ENCODE data around the gene SPATA17.

The SPATA17 gene

DNA sequence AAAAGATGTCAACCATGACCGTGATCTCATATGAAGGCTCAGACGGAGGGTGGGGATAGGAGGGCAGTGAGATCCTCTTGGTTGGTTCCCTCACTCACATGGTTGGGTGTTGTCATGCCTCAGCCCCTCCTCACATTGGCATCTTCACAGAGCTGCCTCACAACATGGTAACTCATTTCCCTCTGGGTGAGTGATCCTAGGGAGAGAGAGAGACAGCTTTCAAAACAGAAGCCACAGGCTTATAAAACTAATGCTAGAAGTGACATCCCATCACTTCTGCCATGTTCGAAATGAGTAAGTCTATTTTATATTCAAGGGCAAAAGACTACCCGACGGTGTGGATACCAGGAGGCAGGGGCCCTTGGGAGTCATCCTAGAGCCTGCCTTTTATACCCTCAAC, 145.5 kb downstream of the SPATA17 start:
- H3K79me2 ChIP-seq (ENCODE audit: insufficient read depth, low read length) = no peaks in the 10 kb centered on the region
- H3K4me3 ChIP-seq (ENCODE audit: insufficient read depth, low read length, poor library complexity, severe bottlenecking) = no peak overlapping the region
- H3K9ac ChIP-seq (ENCODE audit: low read length) = no peak overlapping the region
- no peaks in the 10 kb centered on the region for H3K36me3 ChIP-seq (ENCODE audit: low read length)
- H3K4me2 ChIP-seq (ENCODE audit: low read depth, low read length, poor library complexity, severe bottlenecking) = no peak overlapping the region
- no peak overlapping the region for H3K27ac ChIP-seq (ENCODE audit: low read depth, low read length)
- H3K9me2 ChIP-seq (replicated peaks; ENCODE audit: insufficient read depth, low read length) = no peaks in the 10 kb centered on the region
- no peaks in the 10 kb centered on the region for H3K27me3 ChIP-seq (ENCODE audit: low read length)
- no peak overlapping the region for H2AFZ ChIP-seq (ENCODE audit: low read depth, low read length, severe bottlenecking)
- H3F3A ChIP-seq (ENCODE audit: insufficient read depth) = no peaks in the 10 kb centered on the region
- H3K9me3 ChIP-seq (ENCODE audit: insufficient read depth, low read length) = no peaks in the 10 kb centered on the region
- H4K20me1 ChIP-seq (ENCODE audit: low read depth, low read length) = no peaks in the 10 kb centered on the region
- TF ChIP-seq, protein P1, sequence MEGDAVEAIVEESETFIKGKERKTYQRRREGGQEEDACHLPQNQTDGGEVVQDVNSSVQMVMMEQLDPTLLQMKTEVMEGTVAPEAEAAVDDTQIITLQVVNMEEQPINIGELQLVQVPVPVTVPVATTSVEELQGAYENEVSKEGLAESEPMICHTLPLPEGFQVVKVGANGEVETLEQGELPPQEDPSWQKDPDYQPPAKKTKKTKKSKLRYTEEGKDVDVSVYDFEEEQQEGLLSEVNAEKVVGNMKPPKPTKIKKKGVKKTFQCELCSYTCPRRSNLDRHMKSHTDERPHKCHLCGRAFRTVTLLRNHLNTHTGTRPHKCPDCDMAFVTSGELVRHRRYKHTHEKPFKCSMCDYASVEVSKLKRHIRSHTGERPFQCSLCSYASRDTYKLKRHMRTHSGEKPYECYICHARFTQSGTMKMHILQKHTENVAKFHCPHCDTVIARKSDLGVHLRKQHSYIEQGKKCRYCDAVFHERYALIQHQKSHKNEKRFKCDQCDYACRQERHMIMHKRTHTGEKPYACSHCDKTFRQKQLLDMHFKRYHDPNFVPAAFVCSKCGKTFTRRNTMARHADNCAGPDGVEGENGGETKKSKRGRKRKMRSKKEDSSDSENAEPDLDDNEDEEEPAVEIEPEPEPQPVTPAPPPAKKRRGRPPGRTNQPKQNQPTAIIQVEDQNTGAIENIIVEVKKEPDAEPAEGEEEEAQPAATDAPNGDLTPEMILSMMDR (IDR thresholded peaks at IDR 0.05; ENCODE audit: insufficient read depth, low read length, poor library complexity, severe bottlenecking) = no peak
- no peak for TF ChIP-seq EZH2phosphoT487 (conservative IDR thresholded peaks at IDR 0.05; ENCODE audit: low read length)

DNA sequence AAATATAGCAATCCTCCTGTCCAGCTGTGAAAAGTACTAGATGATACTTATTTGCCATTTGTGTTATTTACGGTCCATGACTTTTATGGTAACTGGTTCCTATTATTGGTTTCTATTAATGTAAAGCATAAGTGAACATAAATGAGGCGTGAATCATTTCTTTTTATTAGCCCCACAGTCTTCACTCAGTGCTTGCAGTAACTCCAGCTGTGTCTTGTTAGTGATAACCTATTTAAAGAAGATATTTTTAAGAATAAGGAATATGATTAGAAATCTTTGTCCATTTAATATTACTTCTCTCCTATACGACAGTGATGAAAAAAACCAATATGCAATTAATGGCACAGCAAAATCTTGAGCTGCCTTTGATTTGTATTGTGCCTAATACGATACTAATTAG, 149.9 kb downstream of the SPATA17 start:
- H3K79me2 ChIP-seq (ENCODE audit: insufficient read depth, low read length) = no peaks in the 10 kb centered on the region

DNA sequence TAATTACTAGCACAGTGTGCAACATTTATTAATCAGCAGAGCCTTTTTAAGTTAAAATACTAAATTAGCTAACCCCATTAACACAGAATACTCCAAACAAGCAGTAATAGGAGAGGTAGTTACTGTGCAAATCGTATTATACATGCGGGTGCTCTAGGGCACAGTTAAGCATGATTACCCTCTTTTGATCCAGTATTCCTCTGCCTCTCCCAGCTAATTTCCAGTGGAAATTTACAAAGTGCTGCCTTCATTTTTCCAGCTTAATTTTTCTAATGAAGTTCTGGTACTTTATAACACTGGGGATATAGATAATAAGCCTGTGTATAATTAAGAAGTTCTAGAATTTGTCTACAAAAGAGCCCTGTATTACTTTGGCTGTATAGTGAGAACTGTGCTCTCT, 159.9 kb downstream of the SPATA17 start:
- H3K27ac ChIP-seq (ENCODE audit: low read depth, low read length) = no peak overlapping the region
- no peaks in the 10 kb centered on the region for H3K9me3 ChIP-seq (ENCODE audit: insufficient read depth, low read length)
- TF ChIP-seq EZH2phosphoT487 (conservative IDR thresholded peaks at IDR 0.05; ENCODE audit: low read length) = no peak
- TF ChIP-seq, protein P1 (IDR thresholded peaks at IDR 0.05; ENCODE audit: insufficient read depth, low read length, poor library complexity, severe bottlenecking) = no peak
- H3K79me2 ChIP-seq (ENCODE audit: insufficient read depth, low read length) = no peaks in the 10 kb centered on the region
- H3K4me3 ChIP-seq (ENCODE audit: insufficient read depth, low read length, poor library complexity, severe bottlenecking) = no peak overlapping the region
- no peaks in the 10 kb centered on the region for H3K27me3 ChIP-seq (ENCODE audit: low read length)
- H3K4me2 ChIP-seq (ENCODE audit: low read depth, low read length, poor library complexity, severe bottlenecking) = no peak overlapping the region
- no peak overlapping the region for H3K9ac ChIP-seq (ENCODE audit: low read length)
- H3K36me3 ChIP-seq (ENCODE audit: low read length) = no peaks in the 10 kb centered on the region
- no peak overlapping the region for H2AFZ ChIP-seq (ENCODE audit: low read depth, low read length, severe bottlenecking)
- no peaks in the 10 kb centered on the region for H4K20me1 ChIP-seq (ENCODE audit: low read depth, low read length)
- no peaks in the 10 kb centered on the region for H3F3A ChIP-seq (ENCODE audit: insufficient read depth)
- H3K9me2 ChIP-seq (replicated peaks; ENCODE audit: insufficient read depth, low read length) = no peaks in the 10 kb centered on the region

More for the DNA sequence above, 149.9 kb downstream of the SPATA17 start:
- Histone ChIP-seq H3K9ac (ENCODE audit: low read length) (no peak overlapping the region), H3K9me2 (replicated peaks; ENCODE audit: insufficient read depth, low read length) (no peaks in the 10 kb centered on the region), H4K20me1 (ENCODE audit: low read depth, low read length) (no peaks in the 10 kb centered on the region), H3K9me3 (ENCODE audit: insufficient read depth, low read length) (no peaks in the 10 kb centered on the region), H3K4me3 (ENCODE audit: insufficient read depth, low read length, poor library complexity, severe bottlenecking) (no peak overlapping the region), H3F3A (ENCODE audit: insufficient read depth) (no peaks in the 10 kb centered on the region), H2AFZ (ENCODE audit: low read depth, low read length, severe bottlenecking) (no peak overlapping the region), H3K27me3 (ENCODE audit: low read length) (no peaks in the 10 kb centered on the region), H3K36me3 (ENCODE audit: low read length) (no peaks in the 10 kb centered on the region), H3K4me2 (ENCODE audit: low read depth, low read length, poor library complexity, severe bottlenecking) (no peak overlapping the region), H3K27ac (ENCODE audit: low read depth, low read length) (no peak overlapping the region)
- no peak for TF ChIP-seq EZH2phosphoT487 (conservative IDR thresholded peaks at IDR 0.05; ENCODE audit: low read length)
- TF ChIP-seq, protein P1 (IDR thresholded peaks at IDR 0.05; ENCODE audit: insufficient read depth, low read length, poor library complexity, severe bottlenecking) = no peak
